HEK293T (cell line): ENCODE measurements around the gene CDRT4.

Source experiments
- CTCF ChIA-PET: fragments of 350-600 bp; formaldehyde crosslinking; extraction: SDS; loops from one replicate; lab custom pipeline; 2021; ENCODE audit warnings: antibody characterized with exemption, inconsistent platforms; lab: Yijun Ruan, JAX
- POLR2A ChIA-PET: fragments of 350-600 bp; formaldehyde crosslinking; extraction: SDS; loops from one replicate; lab custom pipeline; 2020; ENCODE audit warnings: antibody characterized with exemption, inconsistent platforms; lab: Yijun Ruan, JAX
- DNase-seq: peaks from one replicate; pipeline ENCODE4 v3.0.0; 2012; ENCODE audit warnings: mixed read lengths; ENCODE audit errors: extremely low spot score
- ARNT ChIP-seq: fragments of 450-650 bp; IDR thresholded peaks from 2 replicates; pipeline ENCODE4 v1.6.1; 2017; ENCODE audit warnings: mild to moderate bottlenecking
- BHLHE40 ChIP-seq: fragments of 450-650 bp; IDR thresholded peaks from 2 replicates; pipeline ENCODE4 v1.6.1; 2016; ENCODE audit warnings: mild to moderate bottlenecking, moderate library complexity, borderline replicate concordance
- CTBP1 ChIP-seq: fragments of 450-650 bp; IDR thresholded peaks from 2 replicates; pipeline ENCODE4 v1.6.1; 2016; ENCODE audit warnings: borderline replicate concordance
- ELF4 ChIP-seq: fragments of 450-650 bp; IDR thresholded peaks from 2 replicates; pipeline ENCODE4 v1.6.1; 2017; ENCODE audit warnings: antibody characterized with exemption
- FOXA1 ChIP-seq: fragments of 450-650 bp; IDR thresholded peaks from 2 replicates; pipeline ENCODE4 v1.6.1; 2016; ENCODE audit warnings: mild to moderate bottlenecking
- FOXK2 ChIP-seq: fragments of 450-650 bp; IDR thresholded peaks from 2 replicates; pipeline ENCODE4 v1.6.1; 2016; ENCODE audit warnings: mild to moderate bottlenecking
- FOXM1 ChIP-seq: fragments of 450-650 bp; IDR thresholded peaks from 2 replicates; pipeline ENCODE4 v1.6.1; 2017; ENCODE audit warnings: mild to moderate bottlenecking, borderline replicate concordance
- HDGF ChIP-seq: fragments of 450-650 bp; IDR thresholded peaks from 2 replicates; pipeline ENCODE4 v1.6.1; 2017; ENCODE audit warnings: antibody characterized with exemption, borderline replicate concordance
- L3MBTL2 ChIP-seq: fragments of 450-650 bp; conservative IDR thresholded peaks from 2 replicates; pipeline ENCODE4 v1.6.1; 2016; ENCODE audit warnings: mild to moderate bottlenecking
- LEF1 ChIP-seq: fragments of 450-650 bp; IDR thresholded peaks from 2 replicates; pipeline ENCODE4 v1.6.1; 2017; ENCODE audit warnings: mild to moderate bottlenecking, borderline replicate concordance
- NFRKB ChIP-seq: fragments of 450-650 bp; IDR thresholded peaks from 2 replicates; pipeline ENCODE4 v1.6.1; 2016; ENCODE audit warnings: mild to moderate bottlenecking, moderate library complexity
- SP1 ChIP-seq: fragments of 450-650 bp; IDR thresholded peaks from 2 replicates; pipeline ENCODE4 v1.6.1; 2017
- SUZ12 ChIP-seq: fragments of 450-650 bp; IDR thresholded peaks from 2 replicates; pipeline ENCODE4 v1.6.1; 2016; ENCODE audit warnings: mild to moderate bottlenecking
- TARDBP ChIP-seq: fragments of 450-650 bp; IDR thresholded peaks from 2 replicates; pipeline ENCODE4 v1.6.1; 2016
- ZNF384 ChIP-seq: fragments of 450-650 bp; IDR thresholded peaks from 2 replicates; pipeline ENCODE4 v1.6.1; 2016
- TF ChIP-seq, protein P1 (sequence below): fragments of 450-650 bp; IDR thresholded peaks from 2 replicates; pipeline ENCODE4 v1.6.1; 2016

CDRT4 gene

DNA sequence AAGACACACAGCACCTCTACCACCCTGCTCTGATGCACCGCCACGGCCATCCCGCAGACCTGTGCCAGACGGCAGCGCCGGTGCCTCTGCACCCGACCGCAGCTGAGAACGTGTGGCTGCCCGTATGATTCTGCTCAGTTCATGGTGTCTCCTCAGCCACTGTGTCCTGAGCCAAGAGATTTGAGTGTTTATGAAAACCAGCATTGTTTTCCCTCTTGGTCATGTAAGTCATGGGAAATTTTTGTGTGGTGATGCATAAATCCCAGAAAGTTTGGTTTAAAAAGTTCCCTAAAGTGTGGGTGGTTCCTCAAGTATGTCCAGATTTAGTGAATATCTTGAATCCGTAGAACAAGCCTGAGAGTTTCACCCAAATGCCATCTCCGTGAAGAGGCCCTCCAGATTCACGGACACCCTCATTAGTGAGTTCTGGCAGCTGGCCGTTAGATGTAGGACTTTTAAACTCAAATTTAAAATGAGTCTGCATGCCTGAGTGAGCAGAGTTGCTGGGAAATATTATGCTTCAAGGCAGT is 57.6 kb downstream of the CDRT4 start:
- ChIA-PET POLR2A (no interaction called here), CTCF (interaction anchor here (0.6 kb wide), 1 partner anchor 738 kb away, joined by 3 read pairs; no protein-coding TSS in a partner anchor)
- TF ChIP-seq BHLHE40 (no peak), CTBP1 (no peak), ZNF384 (no peak), LEF1 (no peak), ELF4 (no peak), TARDBP (no peak), SUZ12 (no peak), HDGF (no peak), L3MBTL2 (no peak), FOXM1 (no peak)
- DNase-seq, result no peak

DNA sequence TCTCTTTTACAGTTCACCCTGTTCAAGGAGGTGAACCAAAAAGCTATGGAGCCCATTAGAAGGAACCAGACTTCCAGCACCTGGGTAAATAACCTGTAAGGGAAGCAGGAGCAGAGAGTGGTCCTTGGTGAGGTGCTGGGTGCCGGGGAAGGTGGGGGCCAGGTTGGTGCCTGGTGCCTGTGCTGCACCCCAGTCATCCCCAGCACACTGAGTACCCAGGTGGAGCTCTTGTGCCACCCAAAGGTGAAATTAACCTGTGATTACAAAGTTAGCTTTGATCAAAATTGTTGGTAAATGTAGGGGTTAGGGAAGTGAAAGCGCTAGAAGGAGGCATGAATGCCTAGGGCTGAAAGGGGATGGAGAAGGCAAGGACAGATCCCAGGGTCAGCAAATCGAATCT is 58.6 kb downstream of the CDRT4 start:
- CTCF ChIA-PET, result no interaction called here
- TF ChIP-seq, protein P1, sequence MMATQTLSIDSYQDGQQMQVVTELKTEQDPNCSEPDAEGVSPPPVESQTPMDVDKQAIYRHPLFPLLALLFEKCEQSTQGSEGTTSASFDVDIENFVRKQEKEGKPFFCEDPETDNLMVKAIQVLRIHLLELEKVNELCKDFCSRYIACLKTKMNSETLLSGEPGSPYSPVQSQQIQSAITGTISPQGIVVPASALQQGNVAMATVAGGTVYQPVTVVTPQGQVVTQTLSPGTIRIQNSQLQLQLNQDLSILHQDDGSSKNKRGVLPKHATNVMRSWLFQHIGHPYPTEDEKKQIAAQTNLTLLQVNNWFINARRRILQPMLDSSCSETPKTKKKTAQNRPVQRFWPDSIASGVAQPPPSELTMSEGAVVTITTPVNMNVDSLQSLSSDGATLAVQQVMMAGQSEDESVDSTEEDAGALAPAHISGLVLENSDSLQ, result no peak
- TF ChIP-seq CTBP1, result no peak
- TF ChIP-seq ARNT, result no peak
- TF ChIP-seq BHLHE40, result no peak
- no peak for TF ChIP-seq TARDBP
- no peak for TF ChIP-seq NFRKB
- no peak for TF ChIP-seq ELF4
- TF ChIP-seq L3MBTL2, result no peak
- TF ChIP-seq LEF1, result no peak
- no peak for TF ChIP-seq ZNF384
- TF ChIP-seq HDGF, result no peak
- no peak for TF ChIP-seq FOXM1
- no peak for TF ChIP-seq SP1
- POLR2A ChIA-PET, result no interaction called here
- no peak for DNase-seq

DNA sequence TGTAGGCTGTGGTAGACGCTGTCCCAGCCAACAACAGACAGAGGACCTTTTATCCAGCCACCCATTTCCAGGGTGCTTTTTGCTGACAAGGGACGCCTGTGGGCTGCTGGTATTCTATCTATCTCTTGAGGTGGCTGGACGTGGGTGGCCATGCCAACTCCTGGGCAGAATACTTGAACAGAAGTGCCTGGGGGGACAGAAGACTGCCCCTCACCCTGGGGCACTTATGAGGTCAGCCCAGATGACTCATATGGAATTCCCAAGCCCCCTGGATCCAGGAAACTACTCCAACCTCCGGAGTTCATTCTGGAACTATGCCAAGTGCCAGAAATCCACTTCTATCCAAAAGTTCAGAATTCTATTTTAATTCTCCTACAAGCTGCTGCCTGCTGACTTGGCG is 61.3 kb downstream of the CDRT4 start:
- DNase-seq, result no peak
- POLR2A ChIA-PET, result no interaction called here
- CTCF ChIA-PET, result no interaction called here
- no peak for TF ChIP-seq ZNF384
- no peak for TF ChIP-seq FOXM1
- no peak for TF ChIP-seq ARNT
- TF ChIP-seq CTBP1, result no peak
- TF ChIP-seq SP1, result no peak
- no peak for TF ChIP-seq NFRKB
- TF ChIP-seq HDGF, result no peak
- no peak for TF ChIP-seq SUZ12
- TF ChIP-seq, protein P1, result no peak
- no peak for TF ChIP-seq TARDBP
- no peak for TF ChIP-seq ELF4
- no peak for TF ChIP-seq L3MBTL2

DNA sequence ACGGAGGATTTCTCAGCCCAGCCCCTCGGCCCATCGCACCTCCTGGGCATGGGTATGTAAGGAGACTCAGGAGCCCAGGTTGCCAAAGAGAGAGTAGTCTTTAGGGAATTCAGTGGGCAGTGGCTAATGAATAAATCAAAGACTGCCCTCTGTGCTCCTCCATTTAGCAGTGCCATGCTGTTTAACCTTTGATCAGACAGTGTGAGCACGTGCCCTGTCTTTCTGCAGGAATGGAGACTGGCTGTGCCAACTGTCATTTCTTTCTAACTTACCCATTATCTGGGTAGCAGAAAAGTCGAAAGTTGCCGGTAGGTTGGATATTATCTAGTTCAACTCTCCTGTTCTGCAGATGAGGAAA is 62.4 kb downstream of the CDRT4 start:
- CTCF ChIA-PET, result no interaction called here
- DNase-seq, result no peak
- TF ChIP-seq L3MBTL2, result no peak
- no peak for TF ChIP-seq ZNF384
- no peak for TF ChIP-seq FOXA1
- TF ChIP-seq, protein P1, result no peak
- no peak for TF ChIP-seq CTBP1
- TF ChIP-seq LEF1, result no peak
- TF ChIP-seq SP1, result no peak
- TF ChIP-seq FOXK2, result no peak
- TF ChIP-seq ELF4, result no peak
- no peak for TF ChIP-seq HDGF
- no peak for TF ChIP-seq ARNT
- POLR2A ChIA-PET, result no interaction called here

DNA sequence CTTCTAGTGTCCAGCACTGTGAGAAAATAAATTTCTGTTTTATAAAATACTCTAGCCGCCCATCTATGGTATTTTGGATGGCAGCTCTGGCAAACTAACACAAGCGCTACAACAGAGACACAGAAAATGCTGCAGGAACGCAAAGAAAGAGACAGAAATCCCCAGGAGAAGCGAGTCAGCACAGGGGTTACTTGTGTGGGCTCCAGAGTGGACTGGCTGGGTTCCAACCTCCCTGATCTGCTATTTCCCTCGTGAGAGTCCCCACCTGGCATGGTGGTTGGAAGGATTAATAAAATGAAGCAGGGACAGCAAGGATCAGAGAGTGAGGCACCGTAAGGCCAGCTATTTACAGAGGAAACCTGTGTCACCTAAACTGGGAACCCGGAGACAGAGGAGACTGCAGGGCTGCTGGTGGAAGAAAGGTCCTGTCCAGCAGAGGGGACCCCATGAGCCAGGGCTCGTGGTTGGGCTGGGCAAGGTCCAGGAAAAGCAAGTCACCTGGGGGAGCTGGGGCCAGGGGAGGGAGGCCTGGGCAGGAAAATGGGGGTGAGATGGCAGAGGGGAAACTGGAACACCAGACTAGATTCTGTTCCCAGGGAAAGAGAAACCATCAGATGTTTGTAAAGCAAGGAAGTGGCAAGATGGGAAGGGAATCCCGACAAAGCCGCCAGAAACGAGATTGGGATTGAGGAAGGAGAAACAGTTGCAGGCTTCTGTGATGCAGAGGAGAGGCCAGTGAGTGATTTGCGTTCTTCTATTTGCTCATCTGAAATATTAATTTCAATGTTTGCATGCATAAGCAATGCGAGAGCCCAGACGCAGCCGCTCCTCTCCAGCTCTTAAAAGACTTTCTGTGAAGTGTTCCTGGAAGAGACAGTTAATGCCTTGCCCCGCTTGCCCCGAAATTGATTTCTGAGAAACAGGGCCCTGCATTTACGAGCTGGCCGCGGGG is 63.0 kb downstream of the CDRT4 start:
- ChIA-PET POLR2A (no interaction called here), CTCF (no interaction called here)
- TF ChIP-seq TARDBP (no peak), ELF4 (no peak), ARNT (no peak), ZNF384 (no peak), FOXK2 (no peak), SP1 (no peak), LEF1 (no peak), SUZ12 (no peak), FOXM1 (no peak), L3MBTL2 (no peak), CTBP1 (no peak), BHLHE40 (no peak)
- DNase-seq, result no peak
